Astrocyte (in vitro differentiated cells and primary cell): ENCODE data around the gene TAB3. TPM values are rescaled to one million over a fixed set of nuclear protein-coding genes. Genes with fewer than 3 reads are reported as not detected.

ENCODE experiments used
- DNase-seq: peaks from one replicate; pipeline ENCODE4 v3.0.0-alpha.2; 2010; ENCODE audit warnings: low read depth
- FAIRE-seq: peaks from 2 replicates; lab custom pipeline; 2011; peaks lifted over from hg19 to GRCh38; lab: Jason Lieb, UNC
- H2AFZ ChIP-seq: 2 replicates; pipeline ENCODE4 v1.6.0; 2012; ENCODE audit warnings: low read depth, low read length, inconsistent platforms
- H3K27ac ChIP-seq: 2 replicates; pipeline ENCODE4 v1.5.1; 2011; ENCODE audit warnings: low read depth, low read length, inconsistent platforms
- H3K27me3 ChIP-seq: 2 replicates; pipeline ENCODE4 v1.6.0; 2011; ENCODE audit warnings: low read length, inconsistent platforms; ENCODE audit not compliant: insufficient read depth
- H3K36me3 ChIP-seq: 2 replicates; pipeline ENCODE4 v1.5.1; 2011; ENCODE audit warnings: low read length, inconsistent platforms; ENCODE audit not compliant: insufficient read depth
- H3K4me1 ChIP-seq: 2 replicates; pipeline ENCODE4 v1.5.1; 2011; ENCODE audit warnings: low read length, inconsistent platforms; ENCODE audit not compliant: insufficient read depth
- H3K4me2 ChIP-seq: 2 replicates; pipeline ENCODE4 v1.6.0; 2012; ENCODE audit warnings: low read length, inconsistent platforms
- H3K4me3 ChIP-seq: 2 replicates; pipeline ENCODE4 v1.5.1; 2011; ENCODE audit warnings: low read depth, mild to moderate bottlenecking, low read length, inconsistent platforms; ENCODE audit not compliant: insufficient read depth
- H3K79me2 ChIP-seq: 2 replicates; pipeline ENCODE4 v1.6.0; 2012; ENCODE audit warnings: mild to moderate bottlenecking, low read length, inconsistent platforms; ENCODE audit not compliant: insufficient read depth
- H3K9ac ChIP-seq: 2 replicates; pipeline ENCODE4 v1.6.0; 2012; ENCODE audit warnings: mild to moderate bottlenecking, low read length, inconsistent platforms
- H3K9me3 ChIP-seq: 2 replicates; pipeline ENCODE4 v1.5.1; 2012; ENCODE audit warnings: low read depth, mild to moderate bottlenecking, low read length, inconsistent platforms; ENCODE audit not compliant: insufficient read depth
- H4K20me1 ChIP-seq: 2 replicates; pipeline ENCODE4 v1.6.0; 2012; ENCODE audit warnings: low read length, inconsistent platforms; ENCODE audit not compliant: insufficient read depth
- H3K27ac Mint-ChIP-seq: one replicate; pipeline ENCODE4 v1.8.0; 2021; ENCODE audit warnings: mild to moderate bottlenecking, mixed read lengths; ENCODE audit not compliant: unreplicated experiment
- H3K27me3 Mint-ChIP-seq: one replicate; pipeline ENCODE4 v1.8.0; 2021; ENCODE audit warnings: low read depth, mixed read lengths; ENCODE audit not compliant: unreplicated experiment
- H3K36me3 Mint-ChIP-seq: one replicate; pipeline ENCODE4 v1.8.0; 2021; ENCODE audit warnings: low read depth, mixed read lengths; ENCODE audit not compliant: unreplicated experiment
- H3K4me1 Mint-ChIP-seq: one replicate; pipeline ENCODE4 v1.8.0; 2021; ENCODE audit warnings: low read depth, mixed read lengths; ENCODE audit not compliant: unreplicated experiment
- H3K4me3 Mint-ChIP-seq: one replicate; pipeline ENCODE4 v1.8.0; 2021; ENCODE audit warnings: mild to moderate bottlenecking, moderate library complexity, mixed read lengths; ENCODE audit not compliant: unreplicated experiment
- H3K9me3 Mint-ChIP-seq: one replicate; pipeline ENCODE4 v1.8.0; 2021; ENCODE audit warnings: mild to moderate bottlenecking, mixed read lengths; ENCODE audit not compliant: unreplicated experiment
- EZH2 ChIP-seq: IDR thresholded peaks from 2 replicates; pipeline ENCODE4 v1.6.1; 2012; ENCODE audit warnings: mild to moderate bottlenecking, low read length, inconsistent platforms; ENCODE audit not compliant: insufficient read depth
- total RNA-seq: library from RNA; stranded (reverse); gene quantifications from 2 replicates; pipeline ENCODE4 v1.2.1, GENCODE V29; 2021
- TF ChIP-seq, protein P1 (sequence below): IDR thresholded peaks from 2 replicates; pipeline ENCODE4 v1.5.1; 2011; ENCODE audit warnings: low read depth, mild to moderate bottlenecking, inconsistent platforms, low read length, moderate library complexity; ENCODE audit not compliant: insufficient read depth

Gene TAB3
- total RNA-seq, 1 donor from 2014 or later = 19.3 TPM

- Histone ChIP-seq H3K27ac (no peak overlapping the region), H3K4me1 (no peaks in the 10 kb centered on the region), H3K27me3 (no peaks in the 10 kb centered on the region), H3K9me3 (no peaks in the 10 kb centered on the region), H3K36me3 (no peaks in the 10 kb centered on the region), H3K9ac (no peak overlapping the region), H2AFZ (no peak overlapping the region), H3K79me2 (no peaks in the 10 kb centered on the region), H3K4me3 (no peak overlapping the region), H3K4me2 (no peak overlapping the region), H4K20me1 (no peaks in the 10 kb centered on the region)
- no peak for FAIRE-seq
- no peak for TF ChIP-seq EZH2
- TF ChIP-seq, protein P1, sequence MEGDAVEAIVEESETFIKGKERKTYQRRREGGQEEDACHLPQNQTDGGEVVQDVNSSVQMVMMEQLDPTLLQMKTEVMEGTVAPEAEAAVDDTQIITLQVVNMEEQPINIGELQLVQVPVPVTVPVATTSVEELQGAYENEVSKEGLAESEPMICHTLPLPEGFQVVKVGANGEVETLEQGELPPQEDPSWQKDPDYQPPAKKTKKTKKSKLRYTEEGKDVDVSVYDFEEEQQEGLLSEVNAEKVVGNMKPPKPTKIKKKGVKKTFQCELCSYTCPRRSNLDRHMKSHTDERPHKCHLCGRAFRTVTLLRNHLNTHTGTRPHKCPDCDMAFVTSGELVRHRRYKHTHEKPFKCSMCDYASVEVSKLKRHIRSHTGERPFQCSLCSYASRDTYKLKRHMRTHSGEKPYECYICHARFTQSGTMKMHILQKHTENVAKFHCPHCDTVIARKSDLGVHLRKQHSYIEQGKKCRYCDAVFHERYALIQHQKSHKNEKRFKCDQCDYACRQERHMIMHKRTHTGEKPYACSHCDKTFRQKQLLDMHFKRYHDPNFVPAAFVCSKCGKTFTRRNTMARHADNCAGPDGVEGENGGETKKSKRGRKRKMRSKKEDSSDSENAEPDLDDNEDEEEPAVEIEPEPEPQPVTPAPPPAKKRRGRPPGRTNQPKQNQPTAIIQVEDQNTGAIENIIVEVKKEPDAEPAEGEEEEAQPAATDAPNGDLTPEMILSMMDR = no peak
- H3K4me3 Mint-ChIP-seq = no peak overlapping the region
- H3K27me3 Mint-ChIP-seq = no peaks in the 10 kb centered on the region
- no peak for DNase-seq
- H3K27ac Mint-ChIP-seq = no peak overlapping the region
- no peaks in the 10 kb centered on the region for H3K36me3 Mint-ChIP-seq
- no peaks in the 10 kb centered on the region for H3K4me1 Mint-ChIP-seq
- H3K9me3 Mint-ChIP-seq = no peaks in the 10 kb centered on the region
These were observed 41.1 kb upstream of the TAB3 start for GRCh38 chrX:30930143-30930542.

DNA sequence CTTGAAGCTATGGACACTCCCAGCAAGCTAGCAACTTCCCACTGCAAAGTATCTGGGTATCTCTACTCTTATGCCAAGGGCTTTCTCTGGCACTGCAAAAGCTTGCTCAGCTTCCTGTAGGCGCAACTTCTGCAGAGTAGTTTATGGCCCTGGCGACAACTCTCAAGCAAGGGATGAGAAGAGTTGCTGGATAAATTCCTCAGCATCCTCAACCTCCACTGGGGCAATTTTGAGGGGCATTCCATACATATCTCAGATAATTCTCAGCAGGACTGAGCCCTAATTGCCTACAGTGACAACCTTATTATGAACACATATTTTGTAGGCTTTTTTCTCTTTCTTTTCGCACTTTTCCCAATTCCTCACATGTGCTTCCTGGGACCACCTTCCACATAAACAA lies 31.2 kb upstream of the TAB3 start:
- Histone ChIP-seq H3K79me2 (no peaks in the 10 kb centered on the region), H3K4me2 (no peak overlapping the region), H3K27me3 (no peaks in the 10 kb centered on the region), H4K20me1 (no peaks in the 10 kb centered on the region), H3K27ac (no peak overlapping the region), H3K4me3 (no peak overlapping the region), H3K9me3 (no peaks in the 10 kb centered on the region), H3K36me3 (no peaks in the 10 kb centered on the region), H3K9ac (no peak overlapping the region), H3K4me1 (no peaks in the 10 kb centered on the region), H2AFZ (no peak overlapping the region)
- H3K27ac Mint-ChIP-seq = no peak overlapping the region
- TF ChIP-seq EZH2 = no peak
- H3K4me1 Mint-ChIP-seq = peaks cover 2% of the 10 kb centered on the region
- H3K27me3 Mint-ChIP-seq = no peaks in the 10 kb centered on the region
- H3K9me3 Mint-ChIP-seq = no peaks in the 10 kb centered on the region
- no peak overlapping the region for H3K4me3 Mint-ChIP-seq
- FAIRE-seq (no peak), DNase-seq (no peak)
- H3K36me3 Mint-ChIP-seq = no peaks in the 10 kb centered on the region

DNA sequence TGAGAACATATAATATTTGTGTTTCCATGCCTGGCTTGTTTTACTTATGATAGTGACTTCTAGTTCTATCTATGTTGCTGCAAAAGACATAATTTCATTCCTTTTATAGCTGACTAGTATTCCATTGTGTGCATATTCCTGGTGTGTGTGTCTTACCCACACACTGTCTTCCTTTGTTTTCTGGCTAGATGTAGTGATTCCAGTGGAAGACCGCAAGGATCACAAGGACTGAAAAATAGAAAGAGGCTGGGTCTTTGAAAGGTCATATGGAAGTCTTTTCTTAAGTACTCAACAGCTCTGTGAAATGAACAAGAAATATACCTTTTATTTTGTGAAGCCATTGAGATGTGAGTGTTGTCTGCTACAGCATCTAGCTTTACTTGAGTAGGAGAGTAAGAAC lies 29.4 kb upstream of the TAB3 start:
- Histone ChIP-seq H2AFZ (no peak overlapping the region), H3K36me3 (no peaks in the 10 kb centered on the region), H3K9ac (no peak overlapping the region), H3K79me2 (no peaks in the 10 kb centered on the region), H3K27ac (no peak overlapping the region), H3K4me2 (no peak overlapping the region), H3K4me1 (no peaks in the 10 kb centered on the region), H4K20me1 (no peaks in the 10 kb centered on the region), H3K9me3 (no peaks in the 10 kb centered on the region), H3K27me3 (no peaks in the 10 kb centered on the region), H3K4me3 (no peak overlapping the region)
- FAIRE-seq = no peak
- no peak for DNase-seq
- Mint-ChIP-seq H3K4me3 (no peak overlapping the region), H3K27me3 (no peaks in the 10 kb centered on the region), H3K36me3 (no peaks in the 10 kb centered on the region), H3K27ac (no peak overlapping the region), H3K9me3 (no peaks in the 10 kb centered on the region), H3K4me1 (peaks cover 2% of the 10 kb centered on the region)
- TF ChIP-seq, protein P1 = no peak
- TF ChIP-seq EZH2 = no peak
